GM13976 (cell line): Measurements from ENCODE around the gene SDF4.

Source experiments
- DNase-seq: peaks from one replicate; pipeline ENCODE4 v3.0.0; 2012; ENCODE audit warnings: low spot score
- CTCF ChIP-seq: IDR thresholded peaks from 2 replicates; pipeline ENCODE4 v1.5.1; 2012; ENCODE audit warnings: borderline replicate concordance, mild to moderate bottlenecking; ENCODE audit not compliant: insufficient read depth; ENCODE audit errors: extremely low read depth, missing control alignments, control extremely low read depth
- in situ Hi-C: fragments of 300-500 bp; cut with MboI; formaldehyde crosslinking; loops from one replicate; pipeline ENCODE4 v1.12.0; 2022; ENCODE audit warnings: low sequenced_read_pairs, mixed read lengths, inconsistent platforms; ENCODE audit not compliant: unreplicated experiment

SDF4 gene

GRCh38 chr1:1246577-1247340, 15.0 kb upstream of the SDF4 start, which contains the start of gene C1QTNF12:
TSS of gene C1QTNF12 (minus strand) at chr1:1246722. CDS start at chr1:1246690, 32 bp downstream.
- DNase-seq: no peak
- in situ Hi-C loops: no loop called here
- TF ChIP-seq CTCF: no peak

DNA sequence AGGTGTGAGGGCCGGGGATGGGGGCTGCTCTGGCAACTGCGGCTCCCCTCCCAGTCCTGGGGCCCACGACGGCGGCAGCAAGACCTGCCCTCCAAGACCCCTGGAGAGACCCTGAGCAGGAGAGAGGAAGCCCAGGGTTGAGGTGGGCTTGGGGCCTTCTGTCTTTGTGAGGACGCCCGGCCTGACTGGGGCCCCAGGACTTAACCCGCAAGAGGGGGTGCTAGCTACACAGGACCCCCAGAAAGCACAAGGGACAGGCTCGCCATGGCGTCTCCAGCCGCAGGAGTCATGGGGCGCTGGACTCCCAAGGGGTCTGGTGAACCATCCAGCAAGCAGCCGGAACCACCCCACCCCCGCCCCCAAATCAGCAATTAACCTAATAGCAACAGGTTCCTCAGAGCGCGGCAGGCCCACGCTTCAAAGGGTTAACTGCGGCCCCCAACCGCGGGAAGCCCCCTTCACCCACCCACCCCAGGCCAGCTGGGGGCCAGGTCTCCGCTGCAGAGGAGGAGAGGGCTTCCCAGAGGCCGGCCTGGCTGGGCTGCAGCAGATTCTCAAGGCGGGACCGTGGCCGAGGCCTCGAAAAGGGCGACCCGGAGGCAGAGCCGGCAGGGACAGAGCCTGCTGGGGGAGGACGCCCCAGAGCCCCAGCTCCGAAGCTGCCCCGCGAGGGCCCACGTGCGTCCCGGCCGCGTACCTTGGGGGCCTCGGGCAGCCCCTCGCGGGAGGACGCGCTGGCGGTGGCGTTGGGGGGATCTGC, 14.2 kb upstream of the SDF4 start:
- in situ Hi-C loops: no loop called here
- TF ChIP-seq CTCF: no peak
- DNase-seq: no peak

DNA sequence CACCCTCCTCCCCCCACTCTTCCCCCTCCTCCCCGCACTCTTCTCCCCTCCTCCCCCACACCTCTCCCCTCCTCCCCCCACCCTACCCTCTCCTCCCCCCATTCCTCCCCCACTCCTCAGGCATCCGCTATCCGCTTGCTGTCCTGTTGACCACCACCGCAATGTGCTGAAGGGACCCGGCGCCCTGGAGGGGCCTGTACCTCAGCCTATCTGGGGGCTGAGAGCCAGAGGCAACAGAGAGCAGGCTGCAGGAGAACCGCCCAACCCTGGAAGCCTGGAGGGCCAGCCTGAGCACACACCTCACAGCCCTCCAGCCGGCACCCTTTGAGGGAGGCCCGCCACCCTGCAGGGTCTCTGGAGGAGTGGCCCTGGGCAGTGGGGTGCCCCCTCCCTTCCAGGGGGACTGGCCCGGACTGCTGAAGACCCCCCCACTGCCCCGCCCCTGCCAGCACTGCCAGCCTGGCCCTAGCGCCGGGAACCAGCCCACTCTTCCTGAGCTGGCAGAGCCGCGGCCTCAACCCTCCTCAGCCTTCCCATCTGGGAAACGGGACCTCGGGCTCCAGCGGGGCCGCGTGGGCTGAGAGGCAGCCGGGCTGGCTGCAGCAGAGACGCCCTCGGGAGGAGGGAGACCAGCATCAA, 13.5 kb upstream of the SDF4 start:
- in situ Hi-C loops: no loop called here
- TF ChIP-seq CTCF: no peak
- no peak for DNase-seq

- in situ Hi-C loops: no loop called here
- no peak for TF ChIP-seq CTCF
- DNase-seq: no peak
Observed at GRCh38 chr1:1244192-1244811, 12.5 kb upstream of the SDF4 start.

GRCh38 chr1:1243807-1244191, 12.0 kb upstream of the SDF4 start:
- in situ Hi-C loops: no loop called here
- no peak for TF ChIP-seq CTCF
- no peak for DNase-seq

DNA sequence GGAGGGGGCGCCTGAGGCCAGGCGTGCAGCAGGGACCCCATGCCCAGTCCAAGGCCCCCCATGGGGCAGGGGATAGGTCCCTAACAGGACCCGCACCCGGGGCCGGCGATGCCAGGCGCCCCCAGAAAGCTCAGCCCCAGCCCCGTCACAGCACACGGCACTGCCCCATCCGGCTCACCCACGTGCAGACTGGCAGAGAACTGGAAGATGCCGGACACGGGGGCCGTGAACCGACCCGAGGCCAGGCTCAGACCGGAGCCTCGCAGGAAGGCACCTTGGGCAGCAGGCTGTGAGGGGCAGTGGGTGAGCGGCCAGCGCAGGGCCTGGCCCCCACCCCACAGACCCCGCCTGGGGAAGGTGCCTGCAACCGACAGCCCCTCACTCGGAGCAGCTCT, 11.5 kb upstream of the SDF4 start:
- in situ Hi-C loops: no loop called here
- TF ChIP-seq CTCF: no peak
- no peak for DNase-seq
